ENCODE data around the gene POTEJ.
"Not testable (repeated sequence)": the region's sequence is repeated elsewhere in the genome, so short reads cannot be mapped to it uniquely, and the experiment has no call there.

The POTEJ gene

GRCh38 chr2:130611140-130611539, at the start of gene POTEJ:
TSS of gene POTEJ (plus strand) at chr2:130611440. CDS start at chr2:130611533, 93 bp downstream.
- DNase-seq: not testable (repeated sequence)

DNA sequence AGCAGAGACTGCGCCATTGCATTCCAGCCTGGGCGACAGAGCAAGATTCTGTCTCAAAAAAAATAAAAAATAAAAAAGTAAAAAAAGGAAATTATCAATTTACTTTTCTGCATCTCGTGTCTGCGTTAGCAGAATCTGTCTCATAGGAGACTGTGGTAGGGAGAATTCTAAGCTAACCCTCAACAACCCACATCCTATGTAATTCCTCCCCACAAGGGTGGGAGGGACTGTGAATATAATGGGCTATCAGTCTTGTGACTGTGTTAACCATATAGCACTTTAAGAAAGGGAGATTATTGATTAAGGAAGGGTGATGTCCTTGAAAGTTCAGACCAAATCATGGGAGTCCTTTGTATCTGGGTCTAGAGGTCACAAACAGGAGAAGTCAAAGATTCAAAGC, 45.1 kb upstream of the POTEJ start:
- not testable (repeated sequence) for DNase-seq

DNA sequence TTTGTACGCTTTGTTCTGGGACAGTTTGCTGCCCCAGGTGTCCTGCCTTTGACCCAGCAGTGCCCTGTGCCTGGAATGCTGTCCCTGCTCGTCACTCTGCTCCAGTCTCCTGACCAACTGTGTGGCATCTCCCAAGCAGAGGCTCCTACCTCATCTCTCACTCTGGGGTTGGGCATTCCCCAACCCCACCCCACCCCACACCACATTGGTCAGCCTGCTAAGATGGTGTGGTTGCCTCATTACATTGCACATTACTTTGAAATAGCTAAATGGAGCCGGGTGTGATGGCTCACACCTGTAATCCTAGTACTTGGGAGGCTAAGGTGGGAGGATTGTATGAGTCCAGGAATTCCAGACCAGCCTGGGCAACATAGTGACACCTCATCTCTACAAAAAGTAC, 39.3 kb upstream of the POTEJ start:
- DNase-seq: not testable (repeated sequence)

DNA sequence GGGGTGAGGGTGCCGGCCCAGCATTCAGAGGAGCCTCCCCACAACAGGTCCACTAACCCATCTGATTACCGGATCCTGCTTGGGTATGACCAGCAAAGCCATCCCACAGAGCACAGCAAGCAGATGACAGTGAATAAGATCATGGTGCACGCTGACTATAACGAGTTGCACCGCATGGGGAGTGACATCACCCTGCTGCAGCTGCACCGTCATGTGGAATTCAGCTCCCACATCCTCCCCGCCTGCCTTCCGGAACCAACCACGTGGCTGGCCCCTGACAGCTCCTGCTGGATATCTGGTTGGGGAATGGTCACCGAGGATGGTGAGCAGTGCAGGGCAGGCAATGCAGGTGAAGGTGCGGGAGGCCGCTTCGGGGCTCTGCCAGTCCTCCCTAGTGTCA, 37.0 kb upstream of the POTEJ start:
- DNase-seq: not testable (repeated sequence)

GRCh38 chr2:130576209-130576784, 34.9 kb upstream of the POTEJ start:
- DNase-seq: not testable (repeated sequence)

DNA sequence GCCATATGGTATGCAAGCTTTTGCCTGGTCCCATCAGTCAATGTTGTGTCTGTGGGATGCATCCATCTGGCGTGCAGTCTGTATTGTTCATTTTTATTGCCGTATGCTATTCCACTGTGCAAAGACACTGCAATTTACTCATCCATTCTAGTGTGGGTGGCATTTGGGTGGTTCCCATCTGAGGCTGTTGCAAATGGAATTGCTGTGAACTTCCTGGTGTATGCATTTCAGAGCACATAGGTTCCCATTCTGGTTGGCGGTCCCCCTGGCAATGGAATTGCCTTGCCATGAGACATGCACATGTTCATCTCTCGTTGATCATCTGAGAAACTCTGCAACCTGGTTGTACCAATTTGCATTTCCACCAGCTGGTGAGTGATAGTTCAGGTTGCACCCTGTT, 33.7 kb upstream of the POTEJ start:
- DNase-seq: not testable (repeated sequence)

DNA sequence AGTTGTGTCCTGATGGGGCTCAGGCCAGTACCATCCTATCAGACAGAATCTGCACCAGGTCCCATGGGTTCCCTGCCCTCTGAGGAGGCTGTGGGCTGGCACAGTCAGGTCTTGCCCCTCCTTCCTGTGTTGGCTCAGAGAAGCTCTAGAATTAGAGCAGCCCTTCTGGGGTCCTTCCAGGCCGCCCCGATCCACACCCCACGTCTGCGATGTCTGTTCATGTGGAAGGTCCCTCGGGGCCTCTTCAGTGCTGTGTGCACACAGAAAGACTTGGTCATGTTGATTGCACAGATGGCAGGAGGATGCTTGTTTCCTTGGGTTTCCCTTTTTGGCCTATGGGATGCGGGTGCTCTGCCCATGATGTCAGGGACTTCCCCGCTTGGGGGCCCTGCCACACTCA, 32.1 kb upstream of the POTEJ start:
- not testable (repeated sequence) for DNase-seq

DNA sequence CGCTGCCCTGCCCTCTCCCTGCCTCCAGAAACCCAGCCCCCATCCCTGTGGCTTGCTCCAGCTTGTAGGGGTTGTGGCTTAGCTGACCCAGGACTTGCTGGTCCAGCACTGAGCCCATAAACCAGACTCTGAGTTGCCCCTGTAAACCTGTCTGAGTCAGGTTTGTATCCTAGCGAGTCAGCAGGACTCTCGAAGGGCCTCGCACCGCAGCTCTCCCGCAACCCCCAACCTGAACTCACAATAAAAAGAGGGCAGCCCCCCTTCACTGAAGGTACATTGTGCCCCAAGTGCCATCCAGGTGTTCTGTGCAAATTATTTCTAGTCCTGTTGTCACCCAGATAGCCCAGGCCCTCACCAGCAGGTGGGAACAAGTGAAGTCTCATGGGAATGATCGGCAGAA, 29.7 kb upstream of the POTEJ start:
- not testable (repeated sequence) for DNase-seq

GRCh38 chr2:130582970-130583369, 28.3 kb upstream of the POTEJ start:
- DNase-seq: not testable (repeated sequence)

GRCh38 chr2:130583582-130583981, 27.7 kb upstream of the POTEJ start:
- DNase-seq: not testable (repeated sequence)

DNA sequence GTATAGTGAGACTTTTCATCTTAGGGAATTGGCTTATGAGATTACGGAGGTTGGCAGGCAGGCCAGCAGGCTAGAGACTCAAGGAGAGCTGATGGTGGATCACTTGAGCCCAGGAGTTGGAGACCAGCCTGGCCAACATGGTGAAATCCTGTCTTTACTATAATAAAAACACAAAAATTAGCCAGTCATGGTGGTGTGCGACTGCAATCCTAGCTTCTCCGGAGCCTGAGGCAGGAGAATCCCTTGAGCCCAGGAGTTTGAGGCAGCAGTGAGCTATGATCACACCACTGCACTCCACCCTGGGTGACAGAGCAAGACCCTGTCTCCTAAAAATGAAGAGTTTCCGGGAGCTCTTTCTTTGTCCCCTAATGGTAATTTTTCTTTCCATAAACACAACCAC, 26.5 kb upstream of the POTEJ start:
- DNase-seq: not testable (repeated sequence)

GRCh38 chr2:130588688-130589458, 22.4 kb upstream of the POTEJ start:
- DNase-seq: not testable (repeated sequence)

DNA sequence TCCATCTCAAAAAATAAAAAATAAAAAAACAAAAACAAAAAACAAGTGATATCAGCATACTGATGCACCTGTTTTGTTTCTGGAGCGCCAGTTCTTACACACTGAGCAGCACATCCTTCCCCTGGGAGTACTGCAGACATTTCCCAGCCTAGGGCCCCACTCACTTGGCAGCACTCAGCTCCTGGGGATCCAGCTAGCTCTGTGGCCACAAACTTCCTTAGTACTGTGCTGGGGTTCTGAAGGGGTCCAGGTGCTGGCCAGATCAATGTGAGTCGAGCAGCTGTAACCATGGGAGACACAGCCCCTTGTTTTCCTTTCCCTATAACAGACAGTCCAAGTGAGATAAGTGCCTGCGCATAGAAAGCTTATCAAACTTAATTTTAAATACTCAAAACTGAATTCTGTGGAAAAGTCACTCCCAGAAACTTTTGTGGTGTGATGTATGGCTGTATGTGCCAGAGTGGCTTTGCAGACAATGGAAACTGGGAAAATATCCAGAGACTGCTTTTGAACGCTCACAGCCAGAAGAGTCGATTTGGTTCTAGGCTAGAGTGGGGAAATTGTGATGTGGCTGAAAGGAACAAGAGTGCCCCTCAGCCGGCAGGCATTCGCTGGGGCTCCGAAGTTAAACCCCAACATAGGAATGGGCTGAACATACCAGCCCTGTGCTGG, 20.9 kb upstream of the POTEJ start:
- DNase-seq: not testable (repeated sequence)

DNA sequence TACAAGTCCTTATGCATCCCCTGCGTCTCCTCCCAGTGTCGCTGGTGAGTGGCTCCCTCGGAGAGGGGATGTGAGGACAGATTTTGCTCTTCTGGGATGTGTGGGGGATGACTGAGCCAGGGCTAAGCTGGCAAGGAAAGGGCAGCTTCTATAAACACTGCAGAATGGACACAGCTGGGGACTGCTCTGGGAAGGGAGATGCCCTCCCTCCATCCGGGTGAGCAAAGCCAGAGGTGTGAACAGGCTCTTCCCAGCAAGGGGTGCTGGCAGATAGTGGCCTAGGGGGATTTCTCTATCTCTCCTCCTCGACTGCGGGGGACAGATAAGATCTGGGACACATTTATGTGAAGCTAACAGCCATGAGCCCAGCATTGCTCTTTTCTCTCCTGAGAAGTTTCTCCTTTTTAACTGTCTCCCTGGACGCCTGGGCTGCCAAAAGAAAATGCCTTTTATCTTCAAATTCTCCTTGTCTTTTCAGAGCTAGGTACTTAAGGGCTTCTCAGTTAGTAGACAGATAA, 20.3 kb upstream of the POTEJ start:
- not testable (repeated sequence) for DNase-seq

- not testable (repeated sequence) for DNase-seq
Measured at GRCh38 chr2:130592791-130593414, 18.3 kb upstream of the POTEJ start.

- DNase-seq: not testable (repeated sequence)
Measured at GRCh38 chr2:130594011-130594410, 17.2 kb upstream of the POTEJ start.

DNA sequence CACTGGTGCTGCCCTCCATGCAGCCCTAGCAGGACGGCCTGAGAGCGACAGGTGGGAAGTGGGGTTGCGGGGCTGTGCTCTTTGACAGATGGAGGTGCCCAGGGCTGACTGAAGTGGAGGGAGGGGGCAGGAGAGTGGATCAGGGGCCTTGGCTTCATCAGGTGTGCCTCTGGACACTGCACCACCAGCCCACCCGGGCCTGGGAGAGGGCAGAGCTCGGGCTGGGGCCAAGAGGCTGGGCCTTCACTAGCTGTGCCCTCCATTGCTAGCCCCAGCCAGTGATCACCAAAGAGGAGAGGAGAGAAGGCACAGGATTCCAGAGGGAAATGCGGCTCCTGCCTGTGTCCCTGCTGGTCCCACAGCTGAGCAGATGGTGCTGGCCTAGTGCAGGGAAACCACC, 14.5 kb upstream of the POTEJ start:
- DNase-seq: not testable (repeated sequence)

- not testable (repeated sequence) for DNase-seq
Measured at GRCh38 chr2:130597994-130598393, 13.2 kb upstream of the POTEJ start.

DNA sequence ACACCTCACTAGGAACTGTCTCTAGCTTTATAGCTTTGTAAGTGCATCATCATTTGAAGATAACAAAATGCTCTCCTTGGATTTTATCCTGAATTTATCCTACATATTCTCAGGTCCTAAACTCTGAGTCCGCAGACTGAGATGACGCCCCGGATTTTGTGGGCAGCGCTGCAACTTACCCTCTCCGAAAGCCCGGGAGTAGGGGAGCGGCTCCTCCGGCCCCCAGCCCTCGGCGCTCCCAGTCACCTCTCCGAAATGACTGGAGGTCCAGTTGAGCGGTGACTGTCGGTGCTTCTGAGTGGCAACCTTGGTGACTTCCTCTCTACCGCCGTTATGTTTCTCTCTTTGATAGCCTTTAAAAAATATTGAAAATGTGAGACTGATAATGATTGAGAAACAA, 12.8 kb upstream of the POTEJ start:
- DNase-seq: not testable (repeated sequence)

- DNase-seq: not testable (repeated sequence)
Measured at GRCh38 chr2:130599393-130599792, 11.8 kb upstream of the POTEJ start, which contains the start of gene CFC1. TSS of gene CFC1 (minus strand) at chr2:130599575. CDS start at chr2:130599287, 288 bp downstream.

GRCh38 chr2:130599926-130600325, 11.3 kb upstream of the POTEJ start:
- not testable (repeated sequence) for DNase-seq

DNA sequence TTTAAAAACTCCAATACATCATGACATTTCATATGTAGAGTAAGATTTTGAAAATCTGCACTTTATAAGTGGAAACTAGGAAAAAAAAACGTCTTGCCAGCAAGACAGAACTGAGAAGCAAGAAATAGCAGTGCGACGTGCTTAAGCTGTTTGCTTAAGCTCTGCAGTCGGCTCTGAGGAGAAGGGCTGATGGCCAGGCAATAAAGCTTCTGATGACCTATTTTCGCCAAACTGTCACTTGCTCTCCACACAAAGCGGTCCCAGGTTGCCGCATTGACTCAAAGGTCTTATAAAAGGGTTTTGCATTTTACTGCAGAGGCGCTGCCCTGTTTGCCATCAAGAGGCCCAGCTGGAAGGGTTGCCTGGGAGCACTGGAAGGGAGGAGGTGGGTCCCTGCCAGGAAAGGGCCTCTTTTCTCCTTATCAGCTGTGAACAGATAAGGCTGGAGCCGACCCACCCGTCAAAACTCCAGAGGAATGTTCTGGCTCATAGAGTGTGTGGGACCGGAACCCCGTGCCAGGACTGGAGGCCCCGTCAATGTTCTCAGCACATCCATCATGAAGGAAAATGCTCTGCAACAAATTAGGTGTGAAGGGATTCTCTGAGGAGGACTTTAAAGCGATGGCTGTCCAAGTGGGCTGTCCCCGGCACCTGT, 9.5 kb upstream of the POTEJ start:
- not testable (repeated sequence) for DNase-seq

Measured in bone marrow (tissue), 2 donors.